Osteoblast (primary cell): ENCODE measurements around the gene HM13. TPM values are rescaled to one million over a fixed set of nuclear protein-coding genes. Genes with fewer than 3 reads are reported as not detected.

Experiments used
- DNase-seq: peaks from one replicate; pipeline ENCODE4 v3.0.0; 2011; ENCODE audit warnings: low spot score, mixed read lengths; ENCODE audit not compliant: insufficient read length; ENCODE audit errors: missing footprints
- H2AFZ ChIP-seq: 2 replicates; pipeline ENCODE4 v1.6.0; 2011; ENCODE audit warnings: mild to moderate bottlenecking, low read length
- H3K27ac ChIP-seq: 2 replicates; pipeline ENCODE4 v1.5.1; 2011; ENCODE audit warnings: mild to moderate bottlenecking, low read depth, low read length, moderate library complexity
- H3K27me3 ChIP-seq: 2 replicates; pipeline ENCODE4 v1.6.0; 2012; ENCODE audit warnings: mild to moderate bottlenecking, control low read depth, inconsistent platforms, low read length, moderate library complexity; ENCODE audit not compliant: insufficient read depth
- H3K36me3 ChIP-seq: 2 replicates; pipeline ENCODE4 v1.5.1; 2011; ENCODE audit warnings: mild to moderate bottlenecking, low read length, control low read depth, moderate library complexity; ENCODE audit not compliant: insufficient read depth
- H3K4me1 ChIP-seq: 2 replicates; pipeline ENCODE4 v1.5.1; 2011; ENCODE audit warnings: mild to moderate bottlenecking, low read length, control low read depth, moderate library complexity; ENCODE audit not compliant: insufficient read depth
- H3K4me2 ChIP-seq: 2 replicates; pipeline ENCODE4 v1.6.0; 2011; ENCODE audit warnings: mild to moderate bottlenecking, low read length; ENCODE audit not compliant: insufficient read depth
- H3K4me3 ChIP-seq: fragments of 200-600 bp; sonication (generic); 3 replicates; pipeline ENCODE4 v1.5.1; 2012; ENCODE audit warnings: mild to moderate bottlenecking, low read length, inconsistent platforms; ENCODE audit not compliant: insufficient read depth
- H3K79me2 ChIP-seq: 2 replicates; pipeline ENCODE4 v1.6.0; 2012; ENCODE audit warnings: mild to moderate bottlenecking, low read length, control low read depth, inconsistent platforms; ENCODE audit not compliant: insufficient read depth
- H3K9me3 ChIP-seq: 2 replicates; pipeline ENCODE4 v1.5.1; 2011; ENCODE audit warnings: low read depth, low read length, control low read depth
- H4K20me1 ChIP-seq: 2 replicates; pipeline ENCODE4 v1.6.0; 2012; ENCODE audit warnings: mild to moderate bottlenecking, low read length, control low read depth; ENCODE audit not compliant: insufficient read depth
- total RNA-seq: library from RNA; depleted of rRNA; stranded (reverse); fragments of >200 nt; gene quantifications from 2 replicates; pipeline ENCODE4 v1.2.3, GENCODE V29; 2012
- TF ChIP-seq, protein P1 (sequence below): IDR thresholded peaks from 2 replicates; pipeline ENCODE4 v1.5.1; 2011; ENCODE audit warnings: mild to moderate bottlenecking, low read depth, low read length, moderate library complexity; ENCODE audit errors: extremely low read depth

Gene HM13
- total RNA-seq, 1 donor, result 85.8 TPM

DNA sequence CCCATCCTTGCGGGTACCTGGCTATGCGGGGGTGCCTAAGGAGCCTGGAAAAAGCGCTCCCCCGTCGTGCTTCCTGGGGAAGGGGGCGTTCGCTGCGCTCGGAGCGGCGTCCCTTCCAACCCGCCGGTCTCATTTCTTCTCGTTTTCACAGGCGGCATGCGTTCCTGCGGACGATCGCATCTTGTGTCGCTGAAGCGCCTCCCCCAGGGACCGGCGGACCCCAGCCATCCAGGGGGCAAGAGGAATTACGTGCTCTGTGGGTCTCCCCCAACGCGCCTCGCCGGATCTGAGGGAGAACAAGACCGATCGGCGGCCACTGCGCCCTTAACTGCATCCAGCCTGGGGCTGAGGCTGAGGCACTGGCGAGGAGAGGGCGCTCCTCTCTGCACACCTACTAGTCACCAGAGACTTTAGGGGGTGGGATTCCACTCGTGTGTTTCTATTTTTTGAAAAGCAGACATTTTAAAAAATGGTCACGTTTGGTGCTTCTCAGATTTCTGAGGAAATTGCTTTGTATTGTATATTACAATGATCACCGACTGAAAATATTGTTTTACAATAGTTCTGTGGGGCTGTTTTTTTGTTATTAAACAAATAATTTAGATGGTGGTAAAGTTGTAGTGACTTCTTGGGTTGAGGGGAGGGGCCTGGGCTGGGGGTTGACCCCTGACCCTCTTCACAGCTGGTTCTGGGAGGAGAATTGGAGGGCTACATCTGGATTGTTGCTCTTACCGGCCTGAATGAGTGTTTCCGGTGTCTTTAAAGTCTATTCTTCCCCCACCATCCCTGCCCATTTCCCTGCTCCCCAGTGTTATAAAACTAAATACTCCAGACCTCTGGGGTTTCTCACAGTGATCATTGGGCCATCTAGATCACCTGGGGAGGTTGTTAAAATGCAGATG is 91.9 kb downstream of the HM13 start:
- Histone ChIP-seq H3K4me3 (peak overlapping the region; percentile 97), H3K27ac (peak overlapping the region; percentile 98), H3K9me3 (no peaks in the 10 kb centered on the region), H3K36me3 (peaks cover 9% of the 10 kb centered on the region), H3K4me1 (peaks cover 53% of the 10 kb centered on the region), H3K4me2 (peak overlapping the region; percentile 97), H2AFZ (peak overlapping the region; percentile 20), H3K27me3 (no peaks in the 10 kb centered on the region), H4K20me1 (peaks cover 21% of the 10 kb centered on the region), H3K79me2 (peaks cover 19% of the 10 kb centered on the region)
- peak; percentile 87 for DNase-seq
- TF ChIP-seq, protein P1, sequence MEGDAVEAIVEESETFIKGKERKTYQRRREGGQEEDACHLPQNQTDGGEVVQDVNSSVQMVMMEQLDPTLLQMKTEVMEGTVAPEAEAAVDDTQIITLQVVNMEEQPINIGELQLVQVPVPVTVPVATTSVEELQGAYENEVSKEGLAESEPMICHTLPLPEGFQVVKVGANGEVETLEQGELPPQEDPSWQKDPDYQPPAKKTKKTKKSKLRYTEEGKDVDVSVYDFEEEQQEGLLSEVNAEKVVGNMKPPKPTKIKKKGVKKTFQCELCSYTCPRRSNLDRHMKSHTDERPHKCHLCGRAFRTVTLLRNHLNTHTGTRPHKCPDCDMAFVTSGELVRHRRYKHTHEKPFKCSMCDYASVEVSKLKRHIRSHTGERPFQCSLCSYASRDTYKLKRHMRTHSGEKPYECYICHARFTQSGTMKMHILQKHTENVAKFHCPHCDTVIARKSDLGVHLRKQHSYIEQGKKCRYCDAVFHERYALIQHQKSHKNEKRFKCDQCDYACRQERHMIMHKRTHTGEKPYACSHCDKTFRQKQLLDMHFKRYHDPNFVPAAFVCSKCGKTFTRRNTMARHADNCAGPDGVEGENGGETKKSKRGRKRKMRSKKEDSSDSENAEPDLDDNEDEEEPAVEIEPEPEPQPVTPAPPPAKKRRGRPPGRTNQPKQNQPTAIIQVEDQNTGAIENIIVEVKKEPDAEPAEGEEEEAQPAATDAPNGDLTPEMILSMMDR, result no peak

GRCh38 chr20:31606804-31607639 is 92.8 kb downstream of the HM13 start:
- Histone ChIP-seq H3K9me3 (no peaks in the 10 kb centered on the region), H3K36me3 (peaks cover 9% of the 10 kb centered on the region), H3K4me2 (peak overlapping the region; percentile 97), H2AFZ (no peak overlapping the region), H3K4me1 (peaks cover 53% of the 10 kb centered on the region), H4K20me1 (peaks cover 21% of the 10 kb centered on the region), H3K27me3 (no peaks in the 10 kb centered on the region), H3K4me3 (peak overlapping the region; percentile 97), H3K27ac (peak overlapping the region; percentile 98), H3K79me2 (peaks cover 19% of the 10 kb centered on the region)
- TF ChIP-seq, protein P1, result no peak
- peak; percentile 94 for DNase-seq

- H4K20me1 ChIP-seq, result peaks cover 21% of the 10 kb centered on the region
- H3K27me3 ChIP-seq, result no peaks in the 10 kb centered on the region
- H3K4me3 ChIP-seq, result peak overlapping the region; percentile 97
- no peak overlapping the region for H2AFZ ChIP-seq
- TF ChIP-seq, protein P1, result peak; percentile 8
- H3K4me2 ChIP-seq, result peak overlapping the region; percentile 97
- H3K27ac ChIP-seq, result peak overlapping the region; percentile 21
- peaks cover 9% of the 10 kb centered on the region for H3K36me3 ChIP-seq
- peak; percentile 79 for DNase-seq
- no peaks in the 10 kb centered on the region for H3K9me3 ChIP-seq
- H3K79me2 ChIP-seq, result peaks cover 19% of the 10 kb centered on the region
- H3K4me1 ChIP-seq, result peaks cover 50% of the 10 kb centered on the region
These were observed 93.5 kb downstream of the HM13 start for GRCh38 chr20:31607640-31608250.
